GM19324 (cell line): ENCODE results near the gene SH3GL1.

Experiments used
- ATAC-seq: cut with Tn5 transposase; IDR thresholded peaks from one replicate; pipeline ENCODE4 v1.9.1; 2021; ENCODE audit warnings: mild to moderate bottlenecking, moderate library complexity; ENCODE audit not compliant: unreplicated experiment, low FRiP score

Gene SH3GL1

DNA sequence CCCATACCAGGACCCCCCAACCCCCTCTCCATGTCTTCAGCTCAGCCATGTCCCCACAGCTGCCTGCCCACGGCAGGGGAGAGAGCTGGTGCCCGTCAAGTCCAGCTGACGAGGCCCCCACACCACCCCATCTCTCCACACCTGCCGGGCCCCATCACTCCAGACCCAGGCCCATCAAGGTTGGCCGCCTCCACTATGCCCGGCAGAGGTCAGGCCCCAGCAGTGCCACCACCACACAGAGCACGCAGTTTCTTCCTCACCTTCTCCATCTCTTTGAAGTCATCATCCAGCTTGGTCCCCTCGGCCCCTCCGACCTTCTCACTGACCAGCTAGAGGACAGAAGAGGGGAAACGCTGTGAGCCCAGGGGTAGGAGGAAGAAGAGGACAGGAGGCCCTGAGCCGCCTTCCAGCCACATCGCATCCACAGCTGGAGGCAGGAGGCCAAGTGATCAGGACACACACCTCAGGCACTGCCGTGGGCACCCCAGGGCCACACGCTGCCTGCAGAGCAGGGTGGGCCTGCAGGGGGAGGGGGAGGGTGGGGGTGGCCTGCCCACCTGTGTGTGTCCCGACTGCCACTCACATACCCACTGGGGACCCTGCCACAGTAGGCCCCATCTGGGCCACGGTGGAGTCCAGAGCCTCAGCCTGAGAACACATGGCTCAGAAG, 33.5 kb downstream of the SH3GL1 start:
- ATAC-seq = no peak

DNA sequence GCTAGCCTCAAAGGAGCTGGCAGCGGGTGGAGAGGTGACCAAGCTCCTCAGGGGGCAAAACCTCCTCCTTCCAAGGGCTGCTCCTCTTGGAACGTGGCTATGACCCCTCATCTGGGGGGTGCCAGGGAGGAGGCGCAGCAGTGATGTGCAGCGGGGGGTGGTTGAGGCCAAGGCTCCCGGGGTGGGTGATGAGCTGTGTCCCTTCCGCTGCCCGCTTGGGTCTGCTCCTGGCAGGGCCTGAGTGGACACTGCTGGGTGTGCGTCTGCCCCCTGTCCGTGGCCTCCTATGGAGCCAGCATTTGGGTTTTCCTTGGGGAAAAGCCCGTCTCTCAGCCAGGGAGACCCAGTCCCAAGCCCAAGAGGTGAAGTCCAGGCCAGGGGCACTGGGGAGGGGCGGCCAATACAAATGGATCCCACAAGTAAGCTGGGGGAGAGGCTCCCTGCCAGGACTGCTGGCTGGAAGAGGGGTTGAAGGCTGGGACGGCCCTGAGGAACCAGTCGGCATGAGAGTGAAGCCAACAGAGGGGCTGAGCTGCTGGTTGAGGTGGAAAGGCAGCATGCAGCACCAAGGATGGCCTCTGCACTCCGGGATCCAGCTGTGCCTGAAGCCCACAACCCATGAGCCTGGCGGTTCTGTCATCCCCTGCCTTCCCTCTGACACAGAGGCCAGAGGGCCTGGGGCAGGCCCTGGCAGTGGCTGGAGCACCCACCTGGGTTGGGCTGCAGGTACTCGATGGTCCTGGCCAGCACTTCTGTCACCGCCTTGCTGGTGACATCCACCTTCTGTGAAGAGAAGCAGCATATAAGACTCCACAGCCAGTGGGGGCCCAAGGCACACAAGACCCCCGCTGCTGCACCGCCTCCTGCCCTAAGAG, 34.3 kb downstream of the SH3GL1 start:
- ATAC-seq = no peak

DNA sequence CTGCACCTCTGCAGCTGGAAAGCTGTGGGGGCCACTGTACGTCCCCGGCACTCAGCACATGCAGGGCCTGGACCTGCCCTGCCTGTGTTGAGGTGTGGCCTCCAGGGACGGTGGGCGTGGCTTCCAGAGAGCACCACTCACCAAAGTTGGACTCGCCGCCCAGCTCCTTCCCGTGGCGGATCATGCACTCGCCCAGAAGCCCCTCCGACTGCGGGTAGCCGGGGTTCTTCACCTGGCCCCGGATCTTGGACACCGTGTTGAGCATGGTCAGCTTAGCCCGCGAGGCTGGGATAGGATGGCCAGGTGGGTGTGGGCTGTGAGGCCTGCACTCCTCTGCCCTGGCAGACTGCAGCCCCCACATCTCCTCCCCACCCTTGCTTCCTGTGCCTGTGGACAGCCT, 35.0 kb downstream of the SH3GL1 start:
- ATAC-seq = no peak

DNA sequence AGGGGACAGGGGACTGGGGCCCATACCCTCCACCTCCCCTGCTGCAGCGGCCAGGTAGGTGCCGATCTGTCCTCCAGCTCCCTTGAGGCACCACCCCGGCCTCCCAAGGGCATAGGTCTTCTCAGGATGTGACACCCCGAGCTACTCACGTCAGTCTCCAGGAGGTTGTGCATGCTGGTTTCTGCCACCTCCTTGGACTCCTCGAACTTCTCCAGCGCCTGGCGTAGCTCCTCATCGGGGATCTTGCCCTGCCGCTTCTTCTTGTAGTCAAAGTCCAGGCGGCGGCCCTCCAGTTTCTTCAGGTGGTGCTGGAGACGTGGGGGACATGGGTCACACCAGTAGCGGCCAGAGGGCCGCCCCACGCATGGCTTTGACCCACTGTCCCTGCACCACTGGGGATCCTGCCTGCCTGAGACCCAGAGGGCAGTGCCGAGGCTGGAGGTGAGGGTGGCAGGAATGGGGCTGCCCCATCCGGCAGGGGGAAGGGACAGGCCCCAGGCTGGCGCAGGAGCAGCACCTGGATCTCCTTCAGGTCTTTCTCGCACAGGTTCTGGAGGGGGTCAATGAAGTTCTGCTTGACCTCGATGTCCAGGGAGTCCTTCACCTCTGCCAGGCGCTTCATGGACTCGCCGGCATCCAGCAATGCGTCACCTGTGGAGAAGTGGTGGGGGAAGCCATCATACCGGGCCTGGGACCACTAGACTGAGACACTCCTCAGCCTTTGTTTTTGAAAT, 36.6 kb downstream of the SH3GL1 start:
- ATAC-seq = no peak

- ATAC-seq = no peak
These were observed 37.4 kb downstream of the SH3GL1 start for GRCh38 chr19:4362831-4363545.

GRCh38 chr19:4362101-4362828, 38.1 kb downstream of the SH3GL1 start:
- no peak for ATAC-seq

- no peak for ATAC-seq
These were observed 38.9 kb downstream of the SH3GL1 start for GRCh38 chr19:4361152-4362046.

DNA sequence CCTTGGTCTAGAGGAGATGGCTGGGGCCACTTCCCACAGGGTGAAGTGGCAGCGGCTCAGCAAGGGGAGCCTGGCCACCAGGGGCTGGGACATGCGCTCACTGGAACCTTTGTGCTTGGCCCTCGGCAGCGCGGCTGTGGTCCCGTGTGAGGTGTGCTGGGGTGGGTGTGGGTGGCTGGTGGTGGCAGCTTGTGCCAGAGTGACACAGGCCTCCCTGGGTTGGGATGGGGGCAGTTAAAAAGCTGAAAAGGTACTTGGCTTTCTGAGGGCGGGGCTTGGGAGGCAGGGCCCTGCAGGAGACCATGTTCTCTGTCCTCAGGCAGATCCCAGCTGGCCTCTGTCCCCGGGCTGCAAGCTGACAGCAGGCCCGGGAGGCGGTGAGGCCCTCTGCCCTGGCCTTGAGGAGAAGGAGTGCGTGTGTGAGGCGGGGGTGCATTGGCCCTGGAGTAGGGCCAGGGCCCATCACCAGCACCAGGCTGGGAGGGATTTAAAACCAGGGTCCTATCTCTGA, 39.7 kb downstream of the SH3GL1 start:
- no peak for ATAC-seq

GRCh38 chr19:4360081-4360569, 40.2 kb downstream of the SH3GL1 start:
- ATAC-seq = no peak

GRCh38 chr19:4359627-4360000, 40.7 kb downstream of the SH3GL1 start:
- ATAC-seq = no peak

DNA sequence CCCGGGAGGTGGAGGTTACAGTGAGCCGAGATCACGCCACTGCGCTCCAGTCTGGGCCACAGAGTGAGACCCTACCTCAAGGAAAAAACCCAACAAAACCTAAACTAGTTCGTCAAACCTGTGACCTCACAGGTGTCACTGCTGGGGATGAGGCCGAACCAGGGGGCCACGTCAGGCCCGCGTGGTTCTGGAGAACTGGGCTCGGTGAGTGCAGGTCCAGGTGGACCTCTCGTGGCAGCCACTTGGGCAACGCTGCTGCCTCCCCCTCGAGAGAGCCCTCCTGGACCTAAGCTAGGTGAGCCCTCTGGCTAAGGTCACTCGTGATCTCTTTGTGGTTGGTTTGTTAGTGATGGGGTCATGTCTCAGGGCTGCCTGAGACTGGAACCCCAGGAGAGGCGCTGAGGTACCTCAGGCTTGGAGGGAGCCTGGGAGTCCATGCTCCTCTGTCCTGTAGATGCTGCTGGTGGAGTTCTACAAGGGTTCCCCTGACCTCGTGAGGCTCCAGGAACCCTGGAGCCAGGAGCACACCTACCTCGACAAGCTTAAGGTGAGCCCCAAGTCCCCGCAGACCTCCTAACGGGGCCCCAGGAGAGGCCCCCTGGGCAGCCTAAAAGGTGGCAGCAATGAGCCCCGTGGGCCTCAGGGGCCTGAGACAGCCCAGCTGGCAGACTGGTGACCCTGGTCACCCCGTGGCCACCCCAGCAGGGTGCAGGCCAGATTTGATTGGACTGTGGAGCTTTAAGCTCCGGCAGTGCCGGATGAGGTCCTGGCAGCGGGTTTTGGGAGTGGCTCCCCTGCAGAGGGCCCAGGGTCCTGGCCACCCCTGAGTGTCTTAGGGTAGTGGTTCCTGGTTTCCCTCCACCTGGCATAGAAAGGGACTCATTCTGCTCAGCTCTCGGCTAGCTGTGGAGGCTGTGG, 41.4 kb downstream of the SH3GL1 start:
- ATAC-seq = no peak

- no peak for ATAC-seq
These were observed 42.4 kb downstream of the SH3GL1 start for GRCh38 chr19:4357921-4358326.

GRCh38 chr19:4357095-4357797, 43.1 kb downstream of the SH3GL1 start:
- no peak for ATAC-seq

- no peak for ATAC-seq
These were observed 45.5 kb downstream of the SH3GL1 start for GRCh38 chr19:4354897-4355296.

DNA sequence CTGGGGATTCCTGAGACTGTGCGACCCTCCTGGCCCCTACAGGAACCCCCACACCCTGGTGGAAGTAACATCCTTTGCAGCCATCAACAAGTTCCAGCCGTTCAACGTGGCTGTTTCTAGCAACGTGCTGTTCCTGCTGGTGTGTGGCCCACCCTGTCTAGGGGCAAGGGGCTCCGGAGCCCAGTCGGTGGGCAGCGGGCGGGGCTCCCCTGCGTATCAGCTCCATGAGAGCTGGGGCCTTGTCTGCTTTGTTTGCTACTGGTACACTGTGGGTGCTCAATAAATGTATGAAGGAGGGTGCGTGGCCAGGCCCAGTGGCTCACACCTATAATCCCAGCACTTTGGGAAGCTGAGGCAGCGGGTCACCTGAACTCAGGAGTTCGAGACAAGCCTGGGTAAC, 46.1 kb downstream of the SH3GL1 start:
- ATAC-seq = no peak

DNA sequence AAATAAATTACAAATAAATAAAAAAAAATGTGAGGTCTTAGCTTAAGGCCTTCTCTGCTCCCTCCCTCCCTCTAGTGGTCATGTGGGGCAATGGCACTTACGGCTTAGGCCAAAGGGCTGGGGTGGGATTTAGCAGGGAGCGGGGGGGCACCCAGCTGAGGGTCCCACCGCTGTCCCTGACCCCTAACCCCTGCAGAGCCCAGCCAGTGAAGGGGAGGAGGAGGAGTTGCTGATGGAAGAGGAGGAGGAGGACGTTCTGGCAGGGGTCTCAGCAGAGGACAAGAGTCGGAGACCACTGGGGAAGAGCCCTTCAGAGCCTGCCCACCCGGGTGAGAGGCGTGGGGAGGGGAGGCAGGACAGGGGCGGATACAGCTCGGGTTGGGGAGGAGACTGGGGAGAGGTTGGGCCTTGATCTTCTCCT, 47.6 kb downstream of the SH3GL1 start:
- no peak for ATAC-seq

- ATAC-seq = no peak
These were observed 49.6 kb downstream of the SH3GL1 start for GRCh38 chr19:4350726-4351125.
